H1 (cell line): ENCODE measurements around the gene AADACL2. TPM values are rescaled to one million over a fixed set of nuclear protein-coding genes. Genes with fewer than 3 reads are reported as not detected.

Experiments used
- CTCF ChIA-PET: fragments of 300-600 bp; sonication (Branson Sonifier 250); formaldehyde crosslinking; loops from one replicate; lab custom pipeline; 2021; ENCODE audit not compliant: partially characterized antibody; lab: Charles Lee
- POLR2A ChIA-PET: fragments of 300-600 bp; sonication (Branson Sonifier 250); formaldehyde crosslinking; loops from one replicate; lab custom pipeline; 2021; ENCODE audit warnings: inconsistent platforms; ENCODE audit not compliant: partially characterized antibody; lab: Charles Lee
- DNase-seq, 2 experiments: peaks; one replicate each; pipeline versions ENCODE4 v3.0.0 to v3.0.0-alpha.2; 2010 to 2022; ENCODE audit warnings: low spot score in 2 of 2, low read depth in 1 of 2, mixed read lengths in 1 of 2
- FAIRE-seq: peaks from 2 replicates; lab custom pipeline; 2011; peaks lifted over from hg19 to GRCh38; lab: Jason Lieb, UNC
- H2AFZ ChIP-seq: 2 replicates; pipeline ENCODE4 v1.8.1; 2012; ENCODE audit warnings: low read length, inconsistent platforms
- H2AK5ac ChIP-seq: 2 replicates; pipeline ENCODE4 v1.6.1; 2013; ENCODE audit warnings: low read depth, low read length
- H2BK120ac ChIP-seq: replicated peaks from 2 replicates; pipeline ENCODE3; 2013; ENCODE audit warnings: low read depth, low read length, inconsistent platforms
- H2BK12ac ChIP-seq: 2 replicates; pipeline ENCODE4 v1.6.1; 2013; ENCODE audit warnings: low read depth, low read length
- H2BK15ac ChIP-seq: 2 replicates; pipeline ENCODE4 v1.6.1; 2013; ENCODE audit warnings: low read length
- H2BK20ac ChIP-seq: 2 replicates; pipeline ENCODE4 v1.6.1; 2013; ENCODE audit warnings: low read length
- H2BK5ac ChIP-seq: 2 replicates; pipeline ENCODE4 v1.6.1; 2013; ENCODE audit warnings: low read depth, low read length
- H3K14ac ChIP-seq: 2 replicates; pipeline ENCODE4 v1.6.1; 2013; ENCODE audit warnings: inconsistent platforms; ENCODE audit not compliant: insufficient read length
- H3K18ac ChIP-seq: 2 replicates; pipeline ENCODE4 v1.6.1; 2013; ENCODE audit warnings: low read length; ENCODE audit errors: extremely low read depth
- H3K23ac ChIP-seq: 2 replicates; pipeline ENCODE4 v1.6.1; 2013; ENCODE audit warnings: inconsistent platforms; ENCODE audit not compliant: insufficient read length
- H3K23me2 ChIP-seq: 2 replicates; pipeline ENCODE4 v1.6.1; 2013; ENCODE audit warnings: low read depth, low read length
- H3K27ac ChIP-seq: 2 replicates; pipeline ENCODE4 v1.6.1; 2011; ENCODE audit warnings: low read depth, low read length, inconsistent platforms
- H3K27me3 ChIP-seq, 4 experiments: replicated peaks in 1 of 4; 1 replicate in 1 of 4; 2 replicates in 3 of 4; pipeline versions ENCODE4 v1.6.1 to v1.8.1; 2011 to 2013; ENCODE audit warnings: low read length in 3 of 4, mild to moderate bottlenecking in 3 of 4, inconsistent platforms in 2 of 4, mixed read lengths in 2 of 4, moderate library complexity in 1 of 4; ENCODE audit not compliant: control insufficient read depth in 3 of 4, insufficient read depth in 3 of 4; ENCODE audit errors: extremely low read depth in 1 of 4
- H3K36me3 ChIP-seq, 4 experiments: 2 replicates each; pipeline versions ENCODE4 v1.6.1 to v1.8.1; 2011 to 2013; ENCODE audit warnings: mild to moderate bottlenecking in 4 of 4, low read length in 3 of 4, moderate library complexity in 2 of 4, control low read depth in 1 of 4, inconsistent platforms in 1 of 4; ENCODE audit not compliant: insufficient read depth in 4 of 4, control insufficient read depth in 2 of 4
- H3K4ac ChIP-seq: replicated peaks from 2 replicates; pipeline ENCODE3; 2013; ENCODE audit warnings: low read length, low read depth, mixed read lengths, inconsistent platforms; ENCODE audit not compliant: insufficient read length
- H3K4me1 ChIP-seq, 4 experiments: replicated peaks in 1 of 4; 1 replicate in 1 of 4; 2 replicates in 3 of 4; pipeline versions ENCODE4 v1.6.1 to v1.8.1; 2011 to 2013; ENCODE audit warnings: low read length in 3 of 4, inconsistent platforms in 2 of 4, mixed read lengths in 1 of 4; ENCODE audit not compliant: insufficient read depth in 4 of 4, control insufficient read depth in 3 of 4
- H3K4me2 ChIP-seq, 2 experiments: 2 replicates each; pipeline versions ENCODE4 v1.6.1 to v1.8.1; 2011 to 2013; ENCODE audit warnings: low read depth in 2 of 2, low read length in 2 of 2, control low read depth in 1 of 2, inconsistent platforms in 1 of 2, mild to moderate bottlenecking in 1 of 2; ENCODE audit not compliant: insufficient read depth in 1 of 2
- H3K4me3 ChIP-seq, 4 experiments: fragments of 200-600, 300-600 bp in 1 of 4; sonication (generic), shearing (Covaris generic), sonication (Bioruptor Twin) in 1 of 4; 2 replicates each; pipeline versions ENCODE4 v1.5.1 to v1.8.1; 2011 to 2016; ENCODE audit warnings: low read length in 4 of 4, low read depth in 3 of 4, control low read depth in 2 of 4, inconsistent platforms in 2 of 4, mild to moderate bottlenecking in 2 of 4, mixed read lengths in 1 of 4, moderate library complexity in 1 of 4; ENCODE audit not compliant: insufficient read depth in 2 of 4; ENCODE audit errors: extremely low read depth in 1 of 4
- H3K56ac ChIP-seq: replicated peaks from 2 replicates; pipeline ENCODE3; 2013; ENCODE audit warnings: low read depth, mild to moderate bottlenecking, mixed read lengths, low read length, inconsistent platforms; ENCODE audit not compliant: insufficient read length
- H3K79me1 ChIP-seq: 2 replicates; pipeline ENCODE4 v1.6.1; 2013; ENCODE audit warnings: low read depth, low read length, control low read depth
- H3K79me2 ChIP-seq, 2 experiments: 2 replicates each; pipeline versions ENCODE4 v1.6.1 to v1.8.1; 2012 to 2013; ENCODE audit warnings: low read length in 2 of 2, mild to moderate bottlenecking in 2 of 2, inconsistent platforms in 1 of 2; ENCODE audit not compliant: insufficient read depth in 2 of 2, control insufficient read depth in 1 of 2
- H3K9ac ChIP-seq, 4 experiments: replicated peaks in 1 of 4; 1 replicate in 1 of 4; 2 replicates in 3 of 4; pipeline versions ENCODE4 v1.6.1 to v1.8.1; 2011 to 2013; ENCODE audit warnings: low read depth in 3 of 4, low read length in 3 of 4, control low read depth in 2 of 4, mild to moderate bottlenecking in 2 of 4, moderate library complexity in 2 of 4, inconsistent platforms in 1 of 4; ENCODE audit errors: extremely low read depth in 1 of 4
- H3K9me3 ChIP-seq, 2 experiments: 2 replicates each; pipeline versions ENCODE4 v1.6.1 to v1.8.1; 2012 to 2013; ENCODE audit warnings: mild to moderate bottlenecking in 2 of 2, moderate library complexity in 2 of 2, control low read depth in 1 of 2, inconsistent platforms in 1 of 2, low read depth in 1 of 2, low read length in 1 of 2, mixed read lengths in 1 of 2; ENCODE audit not compliant: insufficient read depth in 2 of 2
- H4K20me1 ChIP-seq, 2 experiments: replicated peaks in 1 of 2; 2 replicates each; pipeline versions ENCODE3 to v1.8.1; 2011 to 2013; ENCODE audit warnings: inconsistent platforms in 2 of 2, low read length in 2 of 2, mild to moderate bottlenecking in 1 of 2; ENCODE audit not compliant: insufficient read depth in 2 of 2, control insufficient read depth in 1 of 2
- H4K5ac ChIP-seq: 2 replicates; pipeline ENCODE4 v1.6.1; 2013; ENCODE audit warnings: low read length, low read depth, mixed read lengths, inconsistent platforms; ENCODE audit not compliant: insufficient read length
- H4K8ac ChIP-seq: 2 replicates; pipeline ENCODE4 v1.8.0; 2013; ENCODE audit warnings: mild to moderate bottlenecking, moderate library complexity, low read length, inconsistent platforms; ENCODE audit not compliant: insufficient read depth; ENCODE audit errors: extremely low read depth
- H4K91ac ChIP-seq: replicated peaks from 2 replicates; pipeline ENCODE3; 2013; ENCODE audit warnings: low read length, mixed read lengths, inconsistent platforms; ENCODE audit not compliant: insufficient read length
- JUND ChIP-seq: IDR thresholded peaks from 2 replicates; pipeline ENCODE4 v1.6.1; 2011; ENCODE audit warnings: mild to moderate bottlenecking, improper control_type of control experiment, low read length
- PHF8 ChIP-seq: fragments of 200-600 bp; sonication (generic); conservative IDR thresholded peaks from 2 replicates; pipeline ENCODE4 v1.7.1; 2012; ENCODE audit warnings: low read depth, mild to moderate bottlenecking, inconsistent platforms, low read length, moderate library complexity
- POLR2A ChIP-seq, 2 experiments: IDR thresholded peaks; 1 replicate in 1 of 2; 2 replicates in 1 of 2; pipeline ENCODE4 v1.6.1; 2011; ENCODE audit warnings: low read depth in 2 of 2, low read length in 2 of 2, mild to moderate bottlenecking in 2 of 2; ENCODE audit errors: control extremely low read depth in 1 of 2
- TAF7 ChIP-seq: optimal IDR thresholded peaks from 2 replicates; pipeline ENCODE3; 2011; ENCODE audit warnings: low read depth, mild to moderate bottlenecking, inconsistent platforms, low read length, moderate library complexity, borderline replicate concordance
- TBP ChIP-seq: IDR thresholded peaks from 2 replicates; pipeline ENCODE4 v1.6.1; 2011; ENCODE audit warnings: low read depth, low read length, improper control_type of control experiment
- WGBS, 2 experiments: shearing (Covaris generic) in 1 of 2; methylation state at CpG; one replicate each; pipeline versions ENCODE4 v1.1.6 to v1.1.7; 2013 to 2015; ENCODE audit warnings: low lambda C conversion rate in 2 of 2, mixed read lengths in 2 of 2, inconsistent platforms in 1 of 2, low coverage in 1 of 2, missing lambda C conversion rate in 1 of 2; ENCODE audit not compliant: insufficient replicate concordance in 2 of 2, insufficient coverage in 1 of 2, insufficient read length in 1 of 2; ENCODE audit errors: extremely low coverage in 1 of 2, missing lambda C conversion rate in 1 of 2; 5-methylcytosine and 5-hydroxymethylcytosine counted together
- polyA plus RNA-seq, 7 experiments: library from polyadenylated mRNA; depleted of rRNA in 3 of 7; stranded (reverse) in 5 of 7; unstranded in 2 of 7; fragments of >200 nt in 5 of 7; fragments of 200-250 nt in 2 of 7; gene quantifications; 1 replicate in 5 of 7; 2 replicates in 1 of 7; 4 replicates in 1 of 7; pipeline versions ENCODE4 v1.2.1 to v1.2.3, GENCODE V29; 2011 to 2013; ENCODE audit warnings: missing spikeins in 2 of 7, mixed read lengths in 2 of 7
- total RNA-seq: library from RNA; stranded (reverse); fragmentation: NEBNext Ultra II Directional; extraction: Animal tissue kit (Norgen Biotek cat#: 25700); gene quantifications from 2 replicates; pipeline ENCODE4 v1.2.1, GENCODE V29; 2021
- TF ChIP-seq, protein P1 (sequence below), 3 experiments: IDR thresholded peaks; 1 replicate in 2 of 3; 2 replicates in 1 of 3; pipeline versions ENCODE4 v1.5.1 to v1.6.1; 2011; ENCODE audit warnings: low read length in 3 of 3, mild to moderate bottlenecking in 3 of 3, inconsistent platforms in 2 of 3, low read depth in 1 of 3, moderate library complexity in 1 of 3; ENCODE audit not compliant: insufficient read depth in 1 of 3; ENCODE audit errors: control extremely low read depth in 1 of 3

Gene AADACL2
- total and polyA plus RNA-seq, 2 of the 8 experiments (the other 6 are each of a cell fraction or from before 2014, with no cell fraction given): not detected

- TF ChIP-seq TAF7: no peak
- no peak for TF ChIP-seq JUND
- TF ChIP-seq, protein P1, sequence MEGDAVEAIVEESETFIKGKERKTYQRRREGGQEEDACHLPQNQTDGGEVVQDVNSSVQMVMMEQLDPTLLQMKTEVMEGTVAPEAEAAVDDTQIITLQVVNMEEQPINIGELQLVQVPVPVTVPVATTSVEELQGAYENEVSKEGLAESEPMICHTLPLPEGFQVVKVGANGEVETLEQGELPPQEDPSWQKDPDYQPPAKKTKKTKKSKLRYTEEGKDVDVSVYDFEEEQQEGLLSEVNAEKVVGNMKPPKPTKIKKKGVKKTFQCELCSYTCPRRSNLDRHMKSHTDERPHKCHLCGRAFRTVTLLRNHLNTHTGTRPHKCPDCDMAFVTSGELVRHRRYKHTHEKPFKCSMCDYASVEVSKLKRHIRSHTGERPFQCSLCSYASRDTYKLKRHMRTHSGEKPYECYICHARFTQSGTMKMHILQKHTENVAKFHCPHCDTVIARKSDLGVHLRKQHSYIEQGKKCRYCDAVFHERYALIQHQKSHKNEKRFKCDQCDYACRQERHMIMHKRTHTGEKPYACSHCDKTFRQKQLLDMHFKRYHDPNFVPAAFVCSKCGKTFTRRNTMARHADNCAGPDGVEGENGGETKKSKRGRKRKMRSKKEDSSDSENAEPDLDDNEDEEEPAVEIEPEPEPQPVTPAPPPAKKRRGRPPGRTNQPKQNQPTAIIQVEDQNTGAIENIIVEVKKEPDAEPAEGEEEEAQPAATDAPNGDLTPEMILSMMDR (IDR thresholded peaks at IDR 0.05; ENCODE audit: control extremely low read depth in 1 of 3, insufficient read depth in 1 of 3, low read depth in 1 of 3, low read length in 3 of 3): no peak
- TF ChIP-seq POLR2A (IDR thresholded peaks at IDR 0.05; ENCODE audit: control extremely low read depth in 1 of 2, low read depth in 2 of 2, low read length in 2 of 2): no peak
- TF ChIP-seq PHF8: no peak
- no peak for TF ChIP-seq TBP
- H2AK5ac ChIP-seq: no peak overlapping the region
- H3K9me3 ChIP-seq: no peaks in the 10 kb centered on the region
- H3K23me2 ChIP-seq: no peaks in the 10 kb centered on the region
- no peaks in the 10 kb centered on the region for H3K36me3 ChIP-seq
- no peak overlapping the region for H3K27ac ChIP-seq
- no peak overlapping the region for H3K4ac ChIP-seq
- no peaks in the 10 kb centered on the region for H3K79me1 ChIP-seq
- 92% methylated on average over 1 of the region's 1 CpG; no CpG with 5 or more reads in 1 of the 2 experiments for WGBS, 2 experiments
- no peaks in the 10 kb centered on the region for H3K4me1 ChIP-seq
- no peaks in the 10 kb centered on the region for H4K20me1 ChIP-seq
- no peak overlapping the region for H2AFZ ChIP-seq
- no peaks in the 10 kb centered on the region for H3K27me3 ChIP-seq
- H2BK5ac ChIP-seq: no peak overlapping the region
- H3K18ac ChIP-seq: no peak overlapping the region
- H3K14ac ChIP-seq: no peak overlapping the region
- no peak overlapping the region for H3K4me3 ChIP-seq
- H4K91ac ChIP-seq: no peak overlapping the region
- no peak overlapping the region for H2BK120ac ChIP-seq
- DNase-seq (no peak), FAIRE-seq (no peak)
- H3K9ac ChIP-seq: no peak overlapping the region
- H3K79me2 ChIP-seq: no peaks in the 10 kb centered on the region
- H3K23ac ChIP-seq: no peak overlapping the region
- H4K8ac ChIP-seq: no peak overlapping the region
- no peak overlapping the region for H4K5ac ChIP-seq
- no peak overlapping the region for H2BK20ac ChIP-seq
- no peak overlapping the region for H3K56ac ChIP-seq
- POLR2A ChIA-PET: no interaction called here
- no peak overlapping the region for H2BK15ac ChIP-seq
- CTCF ChIA-PET: interaction anchor here (1.5 kb wide), 1 partner anchor 10 kb away, joined by 3 read pairs; no protein-coding TSS in a partner anchor
- no peak overlapping the region for H3K4me2 ChIP-seq
- H2BK12ac ChIP-seq: no peak overlapping the region
Measured at GRCh38 chr3:151751161-151751560, 17.4 kb downstream of the AADACL2 start.
